GM21737 (cell line): ENCODE data around the gene SPATA12.
"Not testable (repeated sequence)": the region's sequence is repeated elsewhere in the genome, so short reads cannot be mapped to it uniquely, and the experiment has no call there.

ENCODE experiments used
- ATAC-seq: cut with Tn5 transposase; IDR thresholded peaks from one replicate; pipeline ENCODE4 v1.9.1; 2021; ENCODE audit warnings: mild to moderate bottlenecking, moderate library complexity; ENCODE audit not compliant: unreplicated experiment

The SPATA12 gene

DNA sequence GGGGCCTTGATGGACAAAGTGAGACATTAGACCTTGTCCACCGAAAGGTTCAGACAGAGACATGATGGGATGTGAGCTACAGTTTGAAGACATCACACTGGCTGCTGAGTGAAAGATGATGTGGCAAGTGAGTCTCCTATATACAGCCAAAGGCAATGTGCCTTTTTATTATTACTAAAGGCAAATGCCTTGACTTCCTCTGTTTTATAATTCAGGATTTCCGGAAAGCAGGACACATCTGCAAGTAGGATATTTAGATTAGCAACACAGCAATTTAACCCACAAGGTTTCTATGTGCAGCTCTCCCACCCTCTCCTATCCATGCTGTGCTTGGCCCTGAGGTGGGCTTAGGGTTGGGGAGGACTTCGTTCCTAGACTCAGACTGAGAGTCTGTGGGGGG lies 20.7 kb downstream of the SPATA12 start:
- ATAC-seq, result no peak

DNA sequence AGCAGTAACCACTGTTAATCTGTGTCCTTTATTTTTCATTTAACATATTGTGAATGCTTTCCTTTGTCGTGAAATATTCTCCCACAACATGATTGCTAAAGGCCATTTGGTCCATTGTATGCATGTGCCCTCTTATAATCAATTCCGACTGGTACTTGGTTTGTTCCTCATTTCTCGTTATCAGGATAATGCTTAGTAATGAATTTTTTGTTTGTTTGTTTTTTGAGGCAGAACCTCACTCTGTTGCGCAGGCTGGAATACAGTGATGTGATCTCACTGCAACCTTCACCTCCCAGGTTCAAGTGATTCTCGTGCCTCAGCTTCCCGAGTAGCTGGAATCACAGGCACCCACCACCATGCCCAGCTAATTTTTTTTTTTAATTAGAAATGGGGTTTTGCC lies 22.0 kb downstream of the SPATA12 start:
- ATAC-seq, result no peak

DNA sequence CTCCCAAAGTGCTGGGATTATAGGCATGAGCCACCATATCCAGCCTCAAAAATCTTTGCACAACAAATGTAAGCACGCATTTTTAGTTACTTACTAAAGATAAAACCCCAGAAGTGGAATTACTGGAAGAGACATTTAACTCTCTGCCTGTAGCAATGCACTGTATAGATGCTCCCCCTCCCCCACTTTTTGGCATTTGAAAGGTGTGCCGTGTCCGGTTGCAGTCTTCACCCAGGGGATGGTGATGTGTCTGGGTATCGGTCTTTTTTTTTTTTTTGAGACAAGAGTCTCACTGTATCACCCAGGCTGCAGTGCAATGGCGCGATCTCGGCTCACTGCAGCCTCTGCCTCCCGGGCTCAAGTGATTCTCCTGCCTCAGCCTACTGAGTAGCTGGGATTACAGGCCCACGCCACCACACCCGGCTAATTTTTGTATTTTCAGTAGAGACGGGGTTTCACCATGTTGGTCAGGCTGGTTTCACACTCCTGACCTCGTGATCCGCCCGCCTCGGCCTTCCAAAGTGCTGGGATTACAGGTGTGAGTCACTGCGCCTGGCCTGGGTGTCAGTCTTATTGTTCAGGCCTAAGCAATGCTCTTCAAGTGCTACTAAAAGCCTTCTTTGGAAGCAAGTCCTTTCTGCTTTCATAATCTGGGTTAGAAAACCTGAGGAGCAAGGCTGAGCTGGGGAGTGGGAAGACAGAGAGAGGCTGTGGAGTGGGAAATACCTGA lies 23.0 kb downstream of the SPATA12 start:
- not testable (repeated sequence) for ATAC-seq

DNA sequence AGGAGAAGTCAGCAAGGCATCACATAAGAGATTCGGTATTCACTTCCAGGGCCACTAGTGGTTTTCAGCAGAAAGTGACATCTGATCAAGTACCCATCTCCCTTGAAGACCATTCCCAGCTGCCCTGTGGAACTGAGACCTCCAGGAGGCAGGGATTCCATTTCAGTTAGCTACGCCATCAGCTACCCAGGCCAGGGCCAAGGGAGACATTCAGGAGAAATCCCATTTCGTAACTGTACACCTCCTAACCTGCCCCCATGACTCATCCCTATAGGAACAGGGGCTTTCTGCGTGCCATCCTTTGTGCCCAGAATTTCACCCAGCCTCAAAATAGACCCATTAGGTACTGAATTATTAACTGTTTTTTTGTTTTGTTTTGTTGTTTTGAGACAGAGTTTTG lies 24.7 kb downstream of the SPATA12 start:
- ATAC-seq, result no peak

DNA sequence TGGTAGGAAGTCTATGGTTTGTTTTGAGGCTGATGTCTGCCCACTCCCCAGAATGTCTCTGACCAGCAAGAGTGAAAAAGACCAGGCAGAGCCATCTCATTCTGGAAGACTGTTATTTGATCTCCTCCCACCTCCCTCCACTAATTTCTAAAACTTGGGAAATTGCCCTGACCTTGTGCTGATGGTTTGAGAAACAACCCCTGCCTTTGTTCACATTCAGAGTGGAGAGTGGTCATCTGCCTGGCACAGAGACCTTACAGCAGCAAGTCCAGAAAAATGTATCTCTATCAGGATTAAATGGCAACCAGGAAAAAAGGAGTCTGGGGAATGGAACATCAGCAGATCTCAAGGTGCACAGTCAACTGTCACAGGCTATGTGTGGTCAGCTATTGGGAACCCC lies 25.7 kb downstream of the SPATA12 start:
- ATAC-seq, result no peak

DNA sequence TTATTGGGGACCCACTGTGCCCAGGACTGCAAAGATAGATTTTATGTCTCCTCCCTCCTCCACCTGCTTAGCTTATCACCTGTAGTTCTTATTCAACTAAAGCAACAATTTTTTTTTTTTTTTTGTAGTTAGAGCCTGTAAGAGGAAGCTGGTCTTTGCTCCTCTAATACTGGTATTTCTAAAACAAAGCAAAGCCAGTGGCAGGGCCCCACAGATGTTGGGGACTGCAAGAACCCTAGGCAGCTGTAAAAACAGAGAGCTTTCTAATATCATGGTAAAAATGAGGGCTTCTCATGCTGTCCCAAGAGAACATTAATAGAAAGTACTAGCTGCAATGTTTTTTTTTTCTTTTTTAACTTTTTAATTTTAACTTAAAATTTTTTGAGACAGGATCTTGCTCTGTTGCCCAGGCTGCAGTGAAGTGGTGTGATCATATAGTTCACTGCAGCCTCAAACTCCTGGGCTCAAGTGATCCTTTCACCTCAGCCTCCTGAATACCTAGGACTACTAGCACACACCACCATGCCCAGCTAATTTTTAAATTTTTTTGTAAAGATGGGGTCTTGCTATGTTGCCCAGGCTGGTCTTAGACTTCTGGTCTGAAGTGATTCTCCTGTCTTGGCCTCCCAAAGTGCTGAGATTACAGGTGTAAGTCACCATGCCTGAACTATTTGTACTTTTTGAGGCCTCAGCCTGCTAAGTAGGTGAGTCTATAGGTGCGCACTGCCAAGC lies 27.1 kb downstream of the SPATA12 start:
- no peak for ATAC-seq

DNA sequence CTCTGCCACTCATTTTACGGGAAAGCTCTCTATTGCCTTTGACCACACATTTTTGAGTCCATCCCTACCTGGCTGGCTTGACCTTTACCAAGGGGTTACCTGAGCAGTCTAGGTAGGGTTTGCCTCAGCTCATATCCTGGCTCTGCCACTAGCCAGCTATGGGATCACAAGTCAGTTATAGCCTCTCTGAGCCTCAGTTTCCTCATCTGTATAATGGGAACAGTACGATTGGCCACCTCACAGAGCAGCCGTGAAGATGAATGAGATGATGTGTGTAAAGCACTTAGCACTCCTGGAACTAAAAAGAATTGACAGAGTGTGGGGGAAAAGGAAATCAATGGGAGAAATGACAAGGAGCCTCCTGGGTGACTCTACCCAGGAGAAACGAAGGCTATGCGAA lies 28.0 kb downstream of the SPATA12 start:
- ATAC-seq, result no peak

DNA sequence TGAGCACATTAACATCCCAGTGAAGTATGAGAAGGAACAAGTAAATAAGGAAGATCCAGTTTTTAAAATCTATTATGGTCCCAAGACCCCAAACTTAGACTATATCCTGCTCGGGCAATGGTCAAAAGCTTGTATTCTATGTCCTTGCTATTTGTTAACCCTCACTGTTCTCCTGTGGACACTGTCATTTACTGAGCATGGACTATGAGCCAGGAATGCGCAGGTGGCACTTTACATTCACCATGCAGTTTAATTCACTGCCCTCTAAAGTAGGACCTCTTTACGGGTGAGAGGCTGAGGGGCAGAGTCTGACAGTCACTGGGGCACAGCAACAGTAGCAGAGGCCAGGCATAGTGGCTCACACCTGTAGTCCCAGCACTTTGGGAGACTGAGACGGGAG lies 28.6 kb downstream of the SPATA12 start:
- no peak for ATAC-seq

DNA sequence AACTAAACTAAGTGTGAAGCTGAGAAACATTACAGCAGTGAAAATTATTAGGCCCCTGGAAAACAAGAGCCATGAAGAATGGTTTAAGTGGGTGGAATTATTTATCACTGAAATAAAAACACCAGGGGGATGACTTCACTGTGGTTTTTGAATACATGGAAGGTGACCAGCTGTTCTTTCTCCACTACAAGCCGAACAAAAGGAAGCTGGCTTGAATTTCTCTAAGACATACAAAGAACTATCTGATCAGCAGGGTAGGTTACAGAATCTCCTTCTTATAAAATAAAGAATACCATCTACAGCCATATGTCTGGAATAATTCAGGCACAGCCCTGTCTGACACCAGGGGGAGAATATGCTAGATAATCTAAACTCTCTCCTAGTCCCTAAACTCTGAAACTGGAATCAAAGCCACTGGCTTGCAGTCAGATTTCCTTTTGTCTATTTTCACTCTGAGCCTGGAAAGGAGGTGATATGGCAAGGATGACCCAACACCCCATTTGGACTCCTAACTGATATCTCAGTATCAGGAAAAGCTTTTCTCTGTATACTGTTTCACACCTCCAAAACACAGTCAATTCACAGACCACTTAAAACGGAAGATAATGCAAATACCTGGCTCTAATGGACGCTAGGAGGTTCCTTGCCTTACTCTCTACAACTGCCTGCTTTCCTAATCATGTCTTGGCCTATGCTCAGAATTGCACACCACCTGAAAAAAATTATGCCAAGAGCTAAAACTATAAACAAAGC lies 31.2 kb downstream of the SPATA12 start:
- no peak for ATAC-seq

DNA sequence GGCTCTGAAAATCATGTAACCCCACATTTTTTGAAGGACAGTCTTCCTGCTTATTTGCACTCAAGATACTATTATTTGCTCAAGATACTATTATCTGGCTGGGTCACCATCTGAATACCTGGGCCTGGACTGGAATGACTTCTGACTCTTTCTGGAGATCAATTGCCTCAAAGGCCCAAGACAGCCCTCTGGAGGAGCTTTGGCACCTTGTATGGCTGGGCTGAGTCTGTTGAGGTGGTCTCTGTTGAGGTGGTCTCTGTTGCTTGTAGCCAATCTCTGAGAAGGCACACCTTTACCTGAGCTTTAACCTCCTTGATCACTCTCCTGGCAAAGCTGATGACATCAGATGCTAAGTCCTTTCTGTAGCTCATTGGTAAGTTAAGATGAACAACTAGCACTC lies 33.0 kb downstream of the SPATA12 start:
- no peak for ATAC-seq

DNA sequence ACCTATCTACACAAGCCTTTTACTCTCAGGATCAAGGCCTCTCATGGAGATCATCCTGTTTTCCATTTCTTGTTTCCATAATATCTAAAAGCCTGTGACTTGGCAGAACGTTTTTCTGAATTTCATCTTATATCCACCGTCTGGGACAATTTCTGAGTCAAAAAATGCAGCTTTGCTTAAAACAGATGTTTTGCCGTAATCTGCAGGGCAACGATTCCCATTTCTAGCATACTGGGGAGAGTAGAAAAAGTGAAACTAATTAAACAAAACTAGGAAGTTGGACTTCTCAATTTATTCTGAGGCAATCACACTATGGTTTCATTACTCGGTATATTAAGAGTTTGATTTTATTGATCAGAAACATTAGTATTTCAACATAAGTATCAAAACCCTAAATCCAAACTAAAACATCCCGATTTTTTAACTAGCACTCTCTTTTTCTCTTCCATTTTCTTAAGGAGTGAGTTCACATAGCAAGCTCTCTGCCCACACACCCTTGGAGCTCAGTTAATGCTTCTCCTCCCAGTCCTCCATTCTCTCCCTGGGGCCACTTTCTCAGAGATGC lies 33.6 kb downstream of the SPATA12 start:
- no peak for ATAC-seq

DNA sequence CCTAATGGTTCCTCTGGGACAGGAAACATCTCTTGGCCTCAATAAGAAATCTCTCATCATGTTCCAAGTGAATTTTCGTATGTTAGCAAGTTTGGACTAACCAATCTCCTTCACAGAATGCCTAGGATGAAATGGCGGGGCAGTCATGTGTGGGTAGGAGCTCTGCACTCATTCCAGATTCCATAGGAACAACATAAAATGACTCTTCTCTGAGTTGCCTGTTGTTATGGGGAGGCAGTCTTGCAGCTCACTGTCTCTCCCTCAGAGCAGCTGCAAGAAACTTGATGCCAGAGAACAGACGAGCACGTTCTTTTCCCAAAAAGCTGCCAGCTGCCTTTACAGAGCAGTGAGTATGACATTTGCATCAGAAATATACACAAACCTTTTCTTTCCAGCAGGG lies 34.1 kb downstream of the SPATA12 start:
- no peak for ATAC-seq

DNA sequence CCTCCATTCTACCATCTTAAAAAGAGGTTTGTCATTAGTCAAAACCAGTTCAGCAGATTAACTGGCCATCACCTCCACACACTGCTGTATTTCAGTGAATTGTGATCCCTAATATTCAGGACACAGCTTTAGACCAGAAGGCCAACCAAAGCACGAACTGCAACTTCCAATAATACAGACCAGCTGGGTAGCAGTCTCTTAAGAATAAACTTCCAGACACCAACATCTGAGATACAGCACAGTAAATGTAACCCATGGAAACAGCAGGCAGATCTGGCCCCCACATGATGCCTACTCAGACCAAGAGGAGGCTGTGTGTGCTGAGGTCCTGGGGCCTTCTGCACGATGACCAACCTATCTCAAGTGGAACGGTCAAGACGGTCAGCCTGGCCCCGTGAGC lies 34.9 kb downstream of the SPATA12 start:
- ATAC-seq, result no peak

DNA sequence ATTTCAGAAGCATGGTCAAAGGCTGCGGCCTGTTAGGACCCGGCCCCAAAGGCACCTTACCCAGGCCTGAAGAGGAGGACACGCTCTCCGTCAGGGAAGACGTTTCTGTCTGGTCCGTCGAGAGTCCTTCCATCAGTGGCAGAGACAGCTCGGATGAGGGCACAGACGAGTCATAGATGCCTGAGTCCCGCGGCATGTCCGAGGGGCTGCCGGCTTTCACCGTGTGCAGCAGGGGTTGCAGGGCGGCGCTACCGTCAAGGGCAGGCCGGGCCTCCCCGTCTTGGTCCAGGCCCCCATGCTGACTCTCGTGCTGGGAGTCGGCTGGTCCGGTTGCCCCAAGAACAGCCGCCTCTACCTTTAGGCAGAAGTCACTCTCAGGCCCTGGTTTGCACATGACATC lies 37.1 kb downstream of the SPATA12 start:
- no peak for ATAC-seq

DNA sequence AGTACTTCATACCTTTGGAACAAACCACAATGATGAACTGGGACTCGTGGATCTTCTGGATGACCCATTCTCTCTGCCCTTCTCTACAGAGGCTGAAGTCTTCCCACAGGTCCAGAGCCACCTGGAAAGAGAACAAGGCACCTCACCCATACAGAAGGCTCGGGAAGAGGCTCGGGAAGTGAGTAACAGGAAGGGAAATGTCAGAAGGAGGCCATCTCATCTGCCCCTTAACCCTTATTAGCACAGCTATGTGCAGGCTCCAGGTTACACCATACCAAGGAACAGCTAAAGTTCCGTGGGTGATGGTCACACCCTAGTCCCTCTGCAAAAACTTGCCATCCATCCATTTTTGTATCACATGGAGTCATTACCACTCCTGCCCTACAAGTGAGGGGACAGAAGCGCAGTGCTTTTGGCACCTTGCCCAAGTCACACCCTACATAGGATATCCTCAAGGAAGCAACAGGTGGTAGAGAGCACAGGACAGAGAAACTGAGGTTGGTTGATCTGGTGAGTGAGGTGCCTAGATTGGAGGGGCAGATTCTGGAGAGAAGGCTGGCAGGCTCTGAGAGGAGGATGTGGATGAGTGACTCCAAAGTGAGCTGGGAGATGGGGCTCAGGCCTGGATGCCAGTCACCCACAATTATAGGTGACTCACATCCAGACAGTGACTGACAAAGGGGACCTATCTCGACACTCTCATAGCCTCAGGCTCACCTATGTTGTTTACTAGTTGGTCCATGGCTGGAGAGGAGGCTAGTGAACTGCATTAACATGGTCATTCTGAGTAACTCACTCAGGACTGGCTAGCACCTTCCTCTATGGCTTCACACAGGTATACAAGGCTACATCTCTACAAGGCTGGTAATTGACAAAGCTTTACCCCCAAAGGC lies 38.2 kb downstream of the SPATA12 start:
- ATAC-seq, result no peak

DNA sequence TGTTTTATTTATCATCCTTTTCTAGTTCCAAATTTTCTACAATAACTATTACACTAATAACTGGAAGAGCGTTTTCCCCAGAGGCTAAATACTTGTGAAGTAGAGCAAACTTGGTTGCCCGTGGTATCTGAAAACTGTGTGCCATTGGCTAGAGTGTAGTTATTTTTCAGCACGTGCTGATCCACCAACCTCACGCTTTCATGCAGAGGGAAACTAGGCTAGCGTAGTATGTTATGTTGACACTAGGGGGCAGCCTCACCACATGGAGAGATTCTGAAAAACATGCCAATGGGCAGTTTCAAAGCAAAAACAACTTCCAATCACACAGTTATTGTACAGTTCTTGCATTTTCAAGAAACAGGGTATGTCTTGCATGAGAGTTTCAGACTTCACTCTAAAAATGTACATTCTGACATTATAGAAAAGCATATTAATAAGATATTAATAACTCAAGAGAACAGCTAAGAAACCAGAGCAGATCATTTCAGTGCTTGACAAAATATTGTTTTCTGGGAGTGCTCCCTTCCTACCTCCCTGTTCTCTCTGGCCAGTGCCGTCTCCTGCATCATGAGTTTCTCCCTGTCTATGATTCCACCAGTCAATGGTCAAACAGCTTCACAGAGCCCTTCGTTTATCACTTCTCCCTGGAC lies 39.7 kb downstream of the SPATA12 start:
- no peak for ATAC-seq

DNA sequence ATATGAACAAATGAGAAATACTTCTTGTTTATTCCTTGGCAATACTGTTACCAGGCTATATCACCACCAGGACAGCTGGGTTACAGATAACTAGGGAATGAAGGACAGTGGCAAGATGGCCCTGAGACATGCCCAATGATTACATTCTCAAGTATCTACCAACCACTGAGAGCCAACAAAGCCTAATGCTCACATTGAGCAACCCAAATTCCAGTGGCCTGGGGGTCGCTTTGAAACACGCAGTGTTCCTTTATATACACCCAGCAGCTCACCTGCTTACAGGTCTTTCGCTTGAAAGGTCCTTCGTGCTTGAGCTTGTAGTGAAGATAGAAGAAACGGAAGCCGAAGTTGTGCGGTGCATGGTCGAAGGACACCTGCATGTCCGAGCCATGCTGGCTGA lies 45.1 kb downstream of the SPATA12 start:
- no peak for ATAC-seq

DNA sequence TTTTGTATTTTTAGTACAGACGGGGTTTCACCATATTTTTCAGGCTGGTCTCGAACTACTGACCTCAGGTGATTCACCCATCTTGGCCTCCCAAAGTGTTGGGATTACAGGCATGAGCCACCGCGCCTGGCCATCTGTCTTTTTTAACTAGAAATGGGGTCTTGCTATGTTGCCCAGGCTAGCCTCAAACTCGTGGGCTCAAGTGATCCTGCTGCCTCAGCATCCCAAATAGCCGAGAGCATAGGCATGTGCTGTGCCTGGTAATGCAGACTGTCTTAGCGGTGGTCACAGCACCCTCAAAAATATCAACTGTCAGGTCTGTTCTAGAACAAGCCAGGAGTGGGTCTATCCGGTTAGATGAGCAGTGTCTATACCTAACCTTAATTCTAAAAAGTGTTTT lies 48.2 kb downstream of the SPATA12 start:
- no peak for ATAC-seq

DNA sequence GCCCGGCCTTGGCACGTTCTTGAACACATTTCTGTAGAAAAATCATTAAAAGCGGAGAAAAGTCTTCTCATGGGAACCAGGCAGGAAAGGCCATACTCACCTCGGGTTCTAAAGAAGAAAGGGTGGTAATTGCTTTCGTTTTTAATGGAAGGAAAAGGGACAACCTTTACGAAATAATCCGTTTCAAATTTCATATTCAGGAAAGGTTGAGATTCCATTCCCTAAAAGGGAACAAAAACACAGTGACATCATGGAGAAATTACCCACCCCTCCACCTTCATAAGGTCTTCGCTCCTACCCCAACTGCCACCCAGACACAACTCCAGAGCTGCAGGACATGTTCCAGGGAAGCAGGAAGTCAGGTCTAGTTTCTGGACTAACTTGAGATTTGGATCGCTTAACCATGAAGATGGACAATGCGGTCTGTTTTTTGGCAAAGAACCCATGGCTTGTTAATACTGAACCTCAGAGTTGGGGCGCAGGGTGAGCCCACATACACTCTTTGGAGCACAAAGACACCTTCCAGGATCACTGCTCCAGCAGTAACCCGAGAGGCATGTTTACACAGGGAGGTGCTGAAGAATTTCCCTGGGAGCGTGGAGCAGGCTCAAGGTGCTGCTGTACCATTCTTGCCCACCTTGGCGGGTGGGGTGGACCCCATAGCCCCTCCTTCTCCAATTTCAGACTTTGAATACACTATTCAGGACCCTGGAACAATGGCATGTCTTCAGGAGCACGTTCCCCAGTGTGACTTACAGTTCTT lies 49.2 kb downstream of the SPATA12 start:
- ATAC-seq, result no peak
